Measurements from ENCODE around the gene EEF2. TPM values are rescaled to one million over a fixed set of nuclear protein-coding genes. Genes with fewer than 3 reads are reported as not detected.

The EEF2 gene
- total and polyA plus RNA-seq, 5 donors from 2014 or later = 564 to 2,369 (median 588) TPM

GRCh38 chr19:3981736-3982681 lies 3.3 kb downstream of the EEF2 start:
- Mint-ChIP-seq H3K4me3 (peak overlapping the region; percentile 56 to 98 (median 76)), H3K4me1 (peaks cover 15 to 52% (median 36%) of the 10 kb centered on the region in 4 donors), H3K27me3 (peaks cover 5% of the 10 kb centered on the region), H3K9me3 (peaks cover 0 to 2% (median 0%) of the 10 kb centered on the region in 7 donors), H3K36me3 (peaks cover 30% of the 10 kb centered on the region), H3K27ac (no peak overlapping the region)
- DNase-seq (no peak), ATAC-seq (ENCODE audit: low read depth in 2 of 2) (no peak)
- peaks cover 52% of the 10 kb centered on the region for H3K4me1 ChIP-seq (ENCODE audit: control insufficient read depth, insufficient read depth, low read length, poor library complexity, severe bottlenecking)
- no peak overlapping the region for H3K27ac ChIP-seq (ENCODE audit: insufficient read depth, low read length, poor library complexity, severe bottlenecking)
- H3K9me3 ChIP-seq (ENCODE audit: control insufficient read depth in 2 of 2, low read length in 2 of 2) = no peaks in the 10 kb centered on the region
- H3K36me3 ChIP-seq (ENCODE audit: control insufficient read depth, insufficient read depth, low read length) = peaks cover 69% of the 10 kb centered on the region
- no peak overlapping the region for H3K4me3 ChIP-seq (ENCODE audit: low read depth, low read length)
- no peaks in the 10 kb centered on the region for H3K27me3 ChIP-seq (ENCODE audit: control insufficient read depth, insufficient read depth, low read length)

DNA sequence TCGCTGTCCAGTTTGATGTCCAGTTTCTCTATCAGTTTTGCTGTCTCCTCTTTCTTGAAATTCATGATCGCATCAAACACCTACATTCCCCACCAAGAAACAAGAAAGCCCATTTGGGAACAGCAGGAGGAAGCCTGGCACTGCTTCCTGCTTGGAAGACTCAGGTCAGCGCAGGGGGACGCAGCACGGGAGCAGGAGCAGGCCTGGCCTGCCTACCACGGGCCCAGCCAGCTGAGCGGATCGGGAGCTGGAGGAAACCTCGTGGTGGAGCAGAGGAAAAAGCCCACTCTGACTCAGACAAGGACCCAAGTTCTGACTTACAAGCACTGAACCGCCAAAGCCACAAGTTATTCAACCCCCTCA lies 3.9 kb downstream of the EEF2 start:
- Histone ChIP-seq H3K4me1 (ENCODE audit: control insufficient read depth, insufficient read depth, low read length, poor library complexity, severe bottlenecking) (peaks cover 45% of the 10 kb centered on the region), H3K36me3 (ENCODE audit: control insufficient read depth, insufficient read depth, low read length) (peaks cover 75% of the 10 kb centered on the region), H3K4me3 (ENCODE audit: low read depth, low read length) (no peak overlapping the region), H3K9me3 (ENCODE audit: control insufficient read depth in 2 of 2, low read length in 2 of 2) (no peaks in the 10 kb centered on the region), H3K27ac (ENCODE audit: insufficient read depth, low read length, poor library complexity, severe bottlenecking) (no peak overlapping the region), H3K27me3 (ENCODE audit: control insufficient read depth, insufficient read depth, low read length) (no peaks in the 10 kb centered on the region)
- Mint-ChIP-seq H3K36me3 (peaks cover 32% of the 10 kb centered on the region), H3K4me1 (peaks cover 9 to 46% (median 31%) of the 10 kb centered on the region in 4 donors), H3K4me3 (peak overlapping the region in 2 of 4 donors; percentile 71 to 82), H3K27me3 (peaks cover 5% of the 10 kb centered on the region), H3K9me3 (peaks cover 0 to 2% (median 0%) of the 10 kb centered on the region in 7 donors), H3K27ac (no peak overlapping the region)
- ATAC-seq (ENCODE audit: low read depth in 2 of 2) (no peak), DNase-seq (no peak)

DNA sequence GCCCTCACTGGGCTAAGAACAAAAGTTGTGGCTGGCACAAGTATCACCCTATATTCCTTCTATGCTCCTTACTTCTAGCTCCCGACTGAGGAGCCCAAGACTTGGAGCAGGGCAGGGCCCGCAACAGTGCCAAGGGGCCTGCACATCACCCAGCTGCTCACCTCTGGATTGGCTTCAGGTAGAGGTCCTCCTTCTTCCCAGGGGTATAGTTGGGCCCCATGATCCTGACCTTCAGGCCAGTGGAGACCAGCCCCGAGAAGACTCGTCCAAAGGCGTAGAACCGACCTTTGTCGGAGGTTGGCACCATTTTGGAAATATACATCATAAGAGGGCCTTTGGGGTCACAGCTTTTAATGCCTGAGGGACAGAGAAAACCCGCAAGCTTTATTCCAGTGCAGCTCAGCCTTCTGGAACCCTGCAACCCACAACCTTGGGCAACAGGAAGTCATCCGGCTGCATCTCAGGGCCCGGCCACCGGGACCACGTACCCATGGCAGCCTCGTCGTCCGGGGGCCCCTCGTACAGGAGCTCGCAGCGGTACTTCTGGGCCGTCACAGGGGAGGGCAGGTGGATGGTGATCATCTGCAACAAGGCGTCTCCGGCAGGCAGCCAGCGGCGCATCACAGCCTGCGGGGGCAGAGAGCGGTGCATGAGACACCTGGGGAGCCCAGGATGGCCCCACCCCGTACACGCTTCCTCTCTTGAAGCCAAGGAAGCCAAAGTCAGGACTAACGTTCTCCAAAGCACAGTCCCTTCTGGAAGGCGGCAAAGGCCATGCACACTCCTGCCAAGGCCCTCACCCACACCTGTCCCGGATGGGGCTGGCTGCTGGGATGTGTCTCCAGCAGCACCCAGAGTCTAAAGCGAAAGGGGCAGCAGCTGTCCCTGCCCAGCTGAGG lies 4.7 kb downstream of the EEF2 start:
- H3K4me1 Mint-ChIP-seq = peaks cover 2 to 38% (median 26%) of the 10 kb centered on the region in 4 donors
- ATAC-seq (ENCODE audit: low read depth in 2 of 2) (no peak), DNase-seq (no peak)
- peaks cover 0 to 2% (median 0%) of the 10 kb centered on the region in 7 donors for H3K9me3 Mint-ChIP-seq
- Histone ChIP-seq H3K36me3 (ENCODE audit: control insufficient read depth, insufficient read depth, low read length) (peaks cover 83% of the 10 kb centered on the region), H3K27ac (ENCODE audit: insufficient read depth, low read length, poor library complexity, severe bottlenecking) (no peak overlapping the region), H3K9me3 (ENCODE audit: control insufficient read depth in 2 of 2, low read length in 2 of 2) (no peaks in the 10 kb centered on the region), H3K4me3 (ENCODE audit: low read depth, low read length) (no peak overlapping the region), H3K4me1 (ENCODE audit: control insufficient read depth, insufficient read depth, low read length, poor library complexity, severe bottlenecking) (peaks cover 38% of the 10 kb centered on the region), H3K27me3 (ENCODE audit: control insufficient read depth, insufficient read depth, low read length) (no peaks in the 10 kb centered on the region)
- H3K36me3 Mint-ChIP-seq = peaks cover 39% of the 10 kb centered on the region
- H3K27ac Mint-ChIP-seq = no peak overlapping the region
- H3K4me3 Mint-ChIP-seq = peak overlapping the region in 2 of 4 donors; percentile 43 to 84
- H3K27me3 Mint-ChIP-seq = peaks cover 4% of the 10 kb centered on the region

- DNase-seq (peak in 1 of 3 donors; percentile 12), ATAC-seq (ENCODE audit: low read depth in 2 of 2) (no peak)
- peak overlapping the region; percentile 21 to 85 (median 53) for H3K4me3 Mint-ChIP-seq
- H3K9me3 Mint-ChIP-seq = peaks cover 0 to 2% (median 0%) of the 10 kb centered on the region in 7 donors
- Histone ChIP-seq H3K36me3 (ENCODE audit: control insufficient read depth, insufficient read depth, low read length) (peaks cover 89% of the 10 kb centered on the region), H3K4me1 (ENCODE audit: control insufficient read depth, insufficient read depth, low read length, poor library complexity, severe bottlenecking) (peaks cover 35% of the 10 kb centered on the region), H3K9me3 (ENCODE audit: control insufficient read depth in 2 of 2, low read length in 2 of 2) (no peaks in the 10 kb centered on the region), H3K4me3 (ENCODE audit: low read depth, low read length) (no peak overlapping the region), H3K27me3 (ENCODE audit: control insufficient read depth, insufficient read depth, low read length) (no peaks in the 10 kb centered on the region), H3K27ac (ENCODE audit: insufficient read depth, low read length, poor library complexity, severe bottlenecking) (no peak overlapping the region)
- H3K27ac Mint-ChIP-seq = peak overlapping the region in 1 of 3 donors; percentile 80
- peaks cover 0 to 33% (median 23%) of the 10 kb centered on the region in 4 donors for H3K4me1 Mint-ChIP-seq
- H3K36me3 Mint-ChIP-seq = peaks cover 40% of the 10 kb centered on the region
- H3K27me3 Mint-ChIP-seq = no peaks in the 10 kb centered on the region
Observed at GRCh38 chr19:3979674-3980352, 5.5 kb downstream of the EEF2 start.

GRCh38 chr19:3979289-3979673 lies 6.0 kb downstream of the EEF2 start:
- H3K4me1 Mint-ChIP-seq = peaks cover 0 to 27% (median 19%) of the 10 kb centered on the region in 4 donors
- no peaks in the 10 kb centered on the region for H3K27me3 ChIP-seq (ENCODE audit: control insufficient read depth, insufficient read depth, low read length)
- H3K4me1 ChIP-seq (ENCODE audit: control insufficient read depth, insufficient read depth, low read length, poor library complexity, severe bottlenecking) = peaks cover 31% of the 10 kb centered on the region
- H3K27me3 Mint-ChIP-seq = no peaks in the 10 kb centered on the region
- peaks cover 0 to 2% (median 0%) of the 10 kb centered on the region in 7 donors for H3K9me3 Mint-ChIP-seq
- peak overlapping the region; percentile 21 to 85 (median 53) for H3K4me3 Mint-ChIP-seq
- ATAC-seq (ENCODE audit: low read depth in 2 of 2) (no peak), DNase-seq (peak in 1 of 3 donors; percentile 14)
- H3K4me3 ChIP-seq (ENCODE audit: low read depth, low read length) = no peak overlapping the region
- H3K36me3 Mint-ChIP-seq = peaks cover 35% of the 10 kb centered on the region
- no peak overlapping the region for H3K27ac ChIP-seq (ENCODE audit: insufficient read depth, low read length, poor library complexity, severe bottlenecking)
- peak overlapping the region in 1 of 3 donors; percentile 80 for H3K27ac Mint-ChIP-seq
- peaks cover 89% of the 10 kb centered on the region for H3K36me3 ChIP-seq (ENCODE audit: control insufficient read depth, insufficient read depth, low read length)
- H3K9me3 ChIP-seq (ENCODE audit: control insufficient read depth in 2 of 2, low read length in 2 of 2) = no peaks in the 10 kb centered on the region

DNA sequence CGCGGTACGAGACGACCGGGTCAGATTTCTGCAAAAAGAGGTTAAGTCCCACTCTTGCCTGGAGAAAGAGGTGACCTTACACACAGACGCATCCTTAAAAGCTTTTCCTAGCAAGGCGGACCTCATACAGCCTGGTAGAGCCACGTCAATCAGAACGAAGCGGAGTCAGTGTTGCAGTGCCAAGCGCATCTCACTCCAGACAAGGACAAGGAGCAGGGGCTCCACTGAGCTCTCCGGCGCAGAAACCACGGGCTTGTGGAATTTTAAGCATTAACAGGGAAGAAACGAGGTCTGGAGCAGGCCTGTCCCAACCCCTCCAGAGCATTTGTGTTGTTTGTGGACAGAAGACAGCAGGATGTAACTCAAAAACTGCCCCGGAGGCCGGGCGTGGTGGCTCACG lies 7.1 kb downstream of the EEF2 start:
- peaks cover 0 to 2% (median 0%) of the 10 kb centered on the region in 7 donors for H3K9me3 Mint-ChIP-seq
- no peak overlapping the region for H3K4me3 ChIP-seq (ENCODE audit: low read depth, low read length)
- H3K36me3 Mint-ChIP-seq = peaks cover 24% of the 10 kb centered on the region
- H3K27ac Mint-ChIP-seq = peak overlapping the region in 1 of 3 donors; percentile 32
- H3K27ac ChIP-seq (ENCODE audit: insufficient read depth, low read length, poor library complexity, severe bottlenecking) = no peak overlapping the region
- H3K4me1 ChIP-seq (ENCODE audit: control insufficient read depth, insufficient read depth, low read length, poor library complexity, severe bottlenecking) = peaks cover 20% of the 10 kb centered on the region
- no peaks in the 10 kb centered on the region for H3K9me3 ChIP-seq (ENCODE audit: control insufficient read depth in 2 of 2, low read length in 2 of 2)
- H3K4me1 Mint-ChIP-seq = peaks cover 0 to 16% (median 9%) of the 10 kb centered on the region in 4 donors
- H3K27me3 Mint-ChIP-seq = no peaks in the 10 kb centered on the region
- DNase-seq (no peak), ATAC-seq (ENCODE audit: low read depth in 2 of 2) (no peak)
- peak overlapping the region in 2 of 4 donors; percentile 58 to 68 for H3K4me3 Mint-ChIP-seq
- no peaks in the 10 kb centered on the region for H3K27me3 ChIP-seq (ENCODE audit: control insufficient read depth, insufficient read depth, low read length)
- H3K36me3 ChIP-seq (ENCODE audit: control insufficient read depth, insufficient read depth, low read length) = peaks cover 79% of the 10 kb centered on the region
